Measurements from ENCODE around the gene KLF9.
A peak's percentile ranks its signal among the peaks of the same experiment; 100 is the strongest.

Gene KLF9

DNA sequence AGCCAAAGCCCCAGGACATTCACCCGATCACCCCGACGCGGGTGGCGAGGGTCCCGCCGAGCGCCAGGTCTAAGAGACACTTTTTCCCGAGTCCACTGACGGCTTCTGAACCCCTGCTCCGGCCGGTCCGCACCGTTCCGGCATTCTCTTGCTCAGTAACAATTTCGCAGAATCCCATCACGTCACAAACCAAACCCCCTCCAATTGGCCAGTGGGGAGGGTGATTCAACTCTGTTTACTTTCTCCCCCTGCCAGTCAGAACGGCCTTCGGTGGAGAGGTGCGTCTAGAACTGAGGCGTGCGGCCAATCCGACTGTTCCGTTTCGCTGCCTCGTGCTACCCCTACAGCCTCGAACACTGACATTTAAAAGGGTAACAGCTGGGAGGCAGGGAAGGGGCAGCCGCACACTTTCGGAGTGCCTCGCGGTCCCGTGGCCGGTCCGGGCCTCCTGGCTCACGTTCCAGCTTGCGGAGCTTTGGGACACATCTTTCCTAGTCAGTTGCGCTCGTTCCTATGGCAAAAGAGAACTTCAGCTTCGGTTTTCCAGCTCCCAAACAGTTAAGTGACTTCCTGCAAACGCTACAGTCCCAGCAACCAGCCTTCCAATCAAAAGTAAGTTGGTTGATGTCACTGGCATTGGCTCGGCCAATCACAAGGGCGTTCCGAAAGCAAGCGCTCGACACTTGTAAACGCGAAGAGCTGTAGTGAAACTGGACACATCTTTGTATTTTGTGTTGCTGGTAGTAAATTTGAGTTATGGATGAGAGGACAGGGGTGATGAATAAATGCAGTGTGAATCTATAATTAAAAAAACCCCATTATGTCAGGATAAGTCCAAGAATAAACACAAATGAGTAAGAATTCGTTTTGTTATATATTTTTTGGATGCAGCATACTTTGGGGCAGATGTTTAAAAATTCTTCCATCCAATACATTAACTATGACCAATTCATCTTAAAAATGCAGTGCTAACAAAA lies at the start of gene KLF9:
Gene KLF9 (minus strand): TSS at position 859 of the 977 bp plus-strand sequence. CDS start 1,294 bp downstream, outside the sequence.
- H3K4me3 ChIP-seq (ENCODE audit: low read depth, low read length), result peak within 1 kb of the TSS; percentile 79
- DNase-seq (ENCODE audit: low read depth), result peak; percentile 98
- TF ChIP-seq, protein P1, sequence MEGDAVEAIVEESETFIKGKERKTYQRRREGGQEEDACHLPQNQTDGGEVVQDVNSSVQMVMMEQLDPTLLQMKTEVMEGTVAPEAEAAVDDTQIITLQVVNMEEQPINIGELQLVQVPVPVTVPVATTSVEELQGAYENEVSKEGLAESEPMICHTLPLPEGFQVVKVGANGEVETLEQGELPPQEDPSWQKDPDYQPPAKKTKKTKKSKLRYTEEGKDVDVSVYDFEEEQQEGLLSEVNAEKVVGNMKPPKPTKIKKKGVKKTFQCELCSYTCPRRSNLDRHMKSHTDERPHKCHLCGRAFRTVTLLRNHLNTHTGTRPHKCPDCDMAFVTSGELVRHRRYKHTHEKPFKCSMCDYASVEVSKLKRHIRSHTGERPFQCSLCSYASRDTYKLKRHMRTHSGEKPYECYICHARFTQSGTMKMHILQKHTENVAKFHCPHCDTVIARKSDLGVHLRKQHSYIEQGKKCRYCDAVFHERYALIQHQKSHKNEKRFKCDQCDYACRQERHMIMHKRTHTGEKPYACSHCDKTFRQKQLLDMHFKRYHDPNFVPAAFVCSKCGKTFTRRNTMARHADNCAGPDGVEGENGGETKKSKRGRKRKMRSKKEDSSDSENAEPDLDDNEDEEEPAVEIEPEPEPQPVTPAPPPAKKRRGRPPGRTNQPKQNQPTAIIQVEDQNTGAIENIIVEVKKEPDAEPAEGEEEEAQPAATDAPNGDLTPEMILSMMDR (IDR thresholded peaks at IDR 0.05; ENCODE audit: control insufficient read depth, extremely low read depth, insufficient read depth), result no peak

DNA sequence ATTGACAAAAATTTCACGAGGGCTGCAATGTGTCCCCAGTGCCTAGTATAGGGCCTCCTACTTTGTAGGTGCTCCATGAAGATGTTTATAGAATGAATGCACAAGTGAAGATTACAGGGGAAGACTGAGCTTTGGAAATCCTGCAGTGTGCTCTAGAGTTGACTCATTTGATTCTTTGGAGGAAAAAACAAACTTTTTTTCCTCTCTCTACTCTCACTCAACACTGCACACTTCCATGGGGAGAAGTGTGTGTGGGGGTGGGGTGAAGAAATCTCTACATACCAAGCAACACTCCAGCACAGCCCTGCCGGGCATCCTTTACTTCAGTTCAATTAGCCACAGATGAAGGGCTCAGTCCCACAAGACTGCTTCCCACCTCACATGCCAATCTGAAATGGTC lies 49.4 kb upstream of the KLF9 start:
- TF ChIP-seq, protein P1 (IDR thresholded peaks at IDR 0.05; ENCODE audit: control insufficient read depth, extremely low read depth, insufficient read depth), result no peak

DNA sequence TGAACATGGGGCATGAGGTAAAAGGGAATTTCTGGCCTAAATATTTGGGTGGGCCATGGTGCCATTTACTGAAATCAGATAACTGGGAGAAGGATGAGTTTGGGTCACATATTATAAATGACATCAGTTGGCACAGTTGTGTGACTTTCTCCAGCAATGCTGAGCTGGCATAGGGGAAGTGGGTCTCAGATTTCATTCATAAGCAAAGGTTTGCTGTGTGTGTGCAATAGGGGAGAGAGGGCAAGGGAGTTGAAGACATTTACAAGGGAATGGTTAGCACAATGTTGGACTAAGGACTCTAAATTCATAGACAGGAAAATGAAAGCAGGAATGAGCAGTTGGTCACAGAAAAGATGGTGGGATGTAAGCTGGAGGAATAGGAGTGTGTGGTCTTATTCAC lies 47.8 kb upstream of the KLF9 start:
- TF ChIP-seq, protein P1 (IDR thresholded peaks at IDR 0.05; ENCODE audit: control insufficient read depth, extremely low read depth, insufficient read depth), result no peak
- no peak overlapping the region for H3K4me3 ChIP-seq (ENCODE audit: low read depth, low read length)
- DNase-seq (ENCODE audit: low read depth), result no peak

More for the DNA sequence above, 49.4 kb upstream of the KLF9 start:
- H3K4me3 ChIP-seq (ENCODE audit: low read depth, low read length), result no peak overlapping the region
- DNase-seq (ENCODE audit: low read depth), result no peak

DNA sequence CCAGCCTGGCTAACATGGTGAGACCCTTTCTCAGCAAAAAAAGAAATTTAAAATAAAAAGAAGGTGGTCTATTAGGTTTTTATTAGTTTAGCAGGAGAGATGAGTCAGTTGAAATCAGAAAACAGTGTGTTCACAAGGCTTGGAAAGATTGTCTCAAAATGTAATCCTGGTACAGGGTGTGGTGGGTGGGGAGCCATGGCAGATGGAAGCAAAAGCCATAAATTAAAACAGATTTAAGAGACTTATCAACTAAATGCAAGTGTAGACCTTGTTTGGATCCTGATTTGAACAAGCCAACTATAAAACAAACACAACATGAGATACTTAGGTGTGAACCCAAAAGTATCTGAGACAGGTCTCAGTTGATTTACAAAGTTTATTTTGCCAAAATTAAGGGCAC lies 42.8 kb upstream of the KLF9 start:
- TF ChIP-seq, protein P1 (IDR thresholded peaks at IDR 0.05; ENCODE audit: control insufficient read depth, extremely low read depth, insufficient read depth), result no peak
- no peak for DNase-seq (ENCODE audit: low read depth)
- no peak overlapping the region for H3K4me3 ChIP-seq (ENCODE audit: low read depth, low read length)

DNA sequence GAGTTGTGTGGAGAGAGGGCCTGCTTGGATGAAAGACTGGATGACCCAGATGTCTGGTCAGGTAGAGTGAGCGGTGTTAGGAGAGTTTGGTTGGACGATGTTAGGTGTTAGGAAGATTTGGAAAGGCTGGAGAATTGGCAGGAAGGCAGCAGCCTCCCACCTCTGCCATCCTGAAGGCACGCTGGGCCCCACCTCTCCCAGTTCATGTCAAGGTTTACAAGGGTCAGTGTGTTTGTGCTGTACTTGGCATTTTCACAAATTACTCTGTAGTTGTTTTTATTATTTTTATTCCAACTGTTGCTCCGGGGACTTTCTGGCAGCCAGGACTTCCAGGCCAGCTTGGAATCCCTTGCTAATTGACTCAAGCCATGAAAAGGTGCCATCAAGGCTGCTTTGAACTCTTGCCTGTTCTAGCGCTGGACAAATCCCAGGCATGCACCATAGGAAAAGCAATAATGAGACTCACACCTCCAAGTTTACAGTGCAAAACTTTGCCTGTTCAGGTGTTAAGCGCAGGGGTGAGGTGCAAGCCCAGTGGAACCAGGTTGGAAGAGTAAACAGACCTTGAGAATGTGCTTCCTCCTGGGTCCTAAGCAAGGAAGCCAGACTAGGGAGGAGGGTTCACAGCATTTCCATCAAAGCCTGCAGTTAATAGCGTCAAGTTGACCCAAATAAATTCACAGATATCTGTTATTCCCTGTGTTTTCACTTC lies 41.7 kb upstream of the KLF9 start:
- TF ChIP-seq, protein P1 (IDR thresholded peaks at IDR 0.05; ENCODE audit: control insufficient read depth, extremely low read depth, insufficient read depth), result no peak
- DNase-seq (ENCODE audit: low read depth), result no peak
- no peak overlapping the region for H3K4me3 ChIP-seq (ENCODE audit: low read depth, low read length)

DNA sequence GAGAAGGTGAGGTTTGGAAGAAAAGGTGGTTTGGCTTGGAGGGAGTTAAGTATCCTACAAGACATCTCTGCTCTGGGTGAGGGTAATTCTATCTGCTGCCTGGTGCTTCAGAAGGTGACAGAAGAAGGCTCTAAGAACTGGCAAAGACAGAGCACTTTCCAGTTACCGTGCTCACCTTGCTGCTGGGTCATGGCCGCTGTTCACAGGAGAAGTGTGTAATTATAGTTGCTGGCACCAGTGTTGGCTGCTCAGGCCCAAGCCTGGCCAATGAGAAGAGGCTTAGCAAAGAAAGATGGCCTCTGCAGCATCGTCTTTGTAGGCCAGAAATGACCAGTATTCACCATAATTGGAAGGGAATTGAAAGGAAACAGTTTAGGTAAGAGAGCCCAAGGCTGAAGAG lies 37.9 kb upstream of the KLF9 start:
- H3K4me3 ChIP-seq (ENCODE audit: low read depth, low read length), result no peak overlapping the region

More for the DNA sequence above, 37.9 kb upstream of the KLF9 start:
- TF ChIP-seq, protein P1 (IDR thresholded peaks at IDR 0.05; ENCODE audit: control insufficient read depth, extremely low read depth, insufficient read depth), result no peak
- no peak for DNase-seq (ENCODE audit: low read depth)
